HG02571 (cell line): ENCODE measurements around the gene HPX.

ENCODE experiments used
- ATAC-seq: cut with Tn5 transposase; IDR thresholded peaks from one replicate; pipeline ENCODE4 v1.9.1; 2021; ENCODE audit warnings: mild to moderate bottlenecking, moderate library complexity; ENCODE audit not compliant: unreplicated experiment

The HPX gene

GRCh38 chr11:6418557-6419008 lies 22.2 kb downstream of the HPX start:
- peak; percentile 35 for ATAC-seq

GRCh38 chr11:6417907-6418556 lies 22.8 kb downstream of the HPX start:
- no peak for ATAC-seq

- no peak for ATAC-seq
Measured at GRCh38 chr11:6415797-6416196, 25.0 kb downstream of the HPX start.

- no peak for ATAC-seq
Measured at GRCh38 chr11:6414874-6415328, 25.9 kb downstream of the HPX start.

- ATAC-seq: no peak
Measured at GRCh38 chr11:6413791-6414201, 27.0 kb downstream of the HPX start.

- no peak for ATAC-seq
Measured at GRCh38 chr11:6411594-6412031, 29.2 kb downstream of the HPX start.

GRCh38 chr11:6410695-6411430 lies 29.9 kb downstream of the HPX start:
- ATAC-seq: no peak

- ATAC-seq: no peak
Measured at GRCh38 chr11:6406370-6406769, 34.4 kb downstream of the HPX start.

- no peak for ATAC-seq
Measured at GRCh38 chr11:6405846-6406245, 34.9 kb downstream of the HPX start.

GRCh38 chr11:6405052-6405667 lies 35.6 kb downstream of the HPX start:
- ATAC-seq: no peak

GRCh38 chr11:6404342-6405051 lies 36.3 kb downstream of the HPX start:
- ATAC-seq: no peak

- ATAC-seq: no peak
Measured at GRCh38 chr11:6403539-6403938, 37.2 kb downstream of the HPX start.

GRCh38 chr11:6402561-6402981 lies 38.2 kb downstream of the HPX start:
- ATAC-seq: peak; percentile 80

- ATAC-seq: no peak
Measured at GRCh38 chr11:6402061-6402470, 38.7 kb downstream of the HPX start.

- no peak for ATAC-seq
Measured at GRCh38 chr11:6401464-6401863, 39.3 kb downstream of the HPX start.

GRCh38 chr11:6400431-6401345 lies 40.1 kb downstream of the HPX start:
- ATAC-seq: no peak

GRCh38 chr11:6397636-6398035 lies 43.2 kb downstream of the HPX start:
- ATAC-seq: no peak

GRCh38 chr11:6397156-6397555 lies 43.6 kb downstream of the HPX start:
- no peak for ATAC-seq

- ATAC-seq: no peak
Measured at GRCh38 chr11:6395470-6396060, 45.2 kb downstream of the HPX start.
